Parathyroid adenoma (tissue), 2 donors: ENCODE results near the gene ZCWPW2.

Source experiments
- H2AFZ ChIP-seq: fragments of 300-600 bp; sonication (generic); one replicate; pipeline ENCODE4 v1.7.0; 2017; ENCODE audit warnings: antibody characterized with exemption, mild to moderate bottlenecking
- H3K27ac ChIP-seq: fragments of 300-600 bp; sonication (generic); one replicate; pipeline ENCODE4 v1.7.0; 2017
- H3K27me3 ChIP-seq: fragments of 300-600 bp; sonication (generic); one replicate; pipeline ENCODE4 v1.7.0; 2017; ENCODE audit warnings: low read length; ENCODE audit not compliant: control insufficient read depth, insufficient read depth
- H3K36me3 ChIP-seq: fragments of 300-600 bp; sonication (generic); one replicate; pipeline ENCODE4 v1.7.0; 2017; ENCODE audit warnings: low read length; ENCODE audit not compliant: control insufficient read depth, insufficient read depth
- H3K4me1 ChIP-seq: fragments of 300-600 bp; sonication (generic); one replicate; pipeline ENCODE4 v1.7.0; 2017; ENCODE audit warnings: control low read depth
- H3K4me2 ChIP-seq: fragments of 300-600 bp; sonication (generic); one replicate; pipeline ENCODE4 v1.7.0; 2017; ENCODE audit warnings: low read length
- H3K4me3 ChIP-seq: fragments of 300-600 bp; sonication (generic); one replicate; pipeline ENCODE4 v1.7.0; 2017; ENCODE audit warnings: low read depth, low read length
- H3K79me2 ChIP-seq: fragments of 300-600 bp; sonication (generic); one replicate; pipeline ENCODE4 v1.7.0; 2017; ENCODE audit warnings: control low read depth
- H3K9ac ChIP-seq: fragments of 300-600 bp; sonication (generic); one replicate; pipeline ENCODE4 v1.7.0; 2017; ENCODE audit warnings: mild to moderate bottlenecking
- H3K9me3 ChIP-seq: fragments of 300-600 bp; sonication (generic); one replicate; pipeline ENCODE4 v1.7.0; 2017; ENCODE audit warnings: low read length; ENCODE audit not compliant: control insufficient read depth
- CTCF ChIP-seq: fragments of 300-600 bp; sonication (generic); IDR thresholded peaks from one replicate; pipeline ENCODE4 v1.7.0; 2017; ENCODE audit warnings: antibody characterized with exemption, mild to moderate bottlenecking
- donor health status: primary hyperparathyroidism.

Gene ZCWPW2

GRCh38 chr3:28308196-28308595 lies 40.3 kb upstream of the ZCWPW2 start:
- no peaks in the 10 kb centered on the region for H3K9me3 ChIP-seq
- TF ChIP-seq CTCF, result no peak
- H3K27me3 ChIP-seq, result no peaks in the 10 kb centered on the region
- no peak overlapping the region for H3K4me3 ChIP-seq
- no peak overlapping the region for H3K27ac ChIP-seq
- no peak overlapping the region for H3K9ac ChIP-seq
- H3K4me2 ChIP-seq, result no peak overlapping the region
- H3K79me2 ChIP-seq, result no peaks in the 10 kb centered on the region
- no peaks in the 10 kb centered on the region for H3K4me1 ChIP-seq
- no peaks in the 10 kb centered on the region for H3K36me3 ChIP-seq
- H2AFZ ChIP-seq, result no peak overlapping the region

- no peak overlapping the region for H2AFZ ChIP-seq
- TF ChIP-seq CTCF, result no peak
- H3K36me3 ChIP-seq, result no peaks in the 10 kb centered on the region
- no peaks in the 10 kb centered on the region for H3K4me1 ChIP-seq
- no peaks in the 10 kb centered on the region for H3K27me3 ChIP-seq
- no peaks in the 10 kb centered on the region for H3K9me3 ChIP-seq
- no peak overlapping the region for H3K4me3 ChIP-seq
- no peak overlapping the region for H3K9ac ChIP-seq
- H3K4me2 ChIP-seq, result no peak overlapping the region
- H3K27ac ChIP-seq, result no peak overlapping the region
- H3K79me2 ChIP-seq, result no peaks in the 10 kb centered on the region
Observed at GRCh38 chr3:28315711-28316110, 32.8 kb upstream of the ZCWPW2 start.

- no peak for TF ChIP-seq CTCF
- no peak overlapping the region for H3K27ac ChIP-seq
- no peak overlapping the region for H3K9ac ChIP-seq
- no peaks in the 10 kb centered on the region for H3K4me1 ChIP-seq
- no peaks in the 10 kb centered on the region for H3K27me3 ChIP-seq
- no peaks in the 10 kb centered on the region for H3K9me3 ChIP-seq
- no peaks in the 10 kb centered on the region for H3K36me3 ChIP-seq
- no peak overlapping the region for H3K4me3 ChIP-seq
- no peaks in the 10 kb centered on the region for H3K79me2 ChIP-seq
- no peak overlapping the region for H2AFZ ChIP-seq
- no peak overlapping the region for H3K4me2 ChIP-seq
Observed at GRCh38 chr3:28316226-28316625, 32.3 kb upstream of the ZCWPW2 start.

GRCh38 chr3:28317438-28318022 lies 31.0 kb upstream of the ZCWPW2 start:
- no peak overlapping the region for H3K27ac ChIP-seq
- H2AFZ ChIP-seq, result no peak overlapping the region
- H3K4me2 ChIP-seq, result no peak overlapping the region
- peak; percentile 53 for TF ChIP-seq CTCF
- no peaks in the 10 kb centered on the region for H3K9me3 ChIP-seq
- H3K27me3 ChIP-seq, result no peaks in the 10 kb centered on the region
- no peaks in the 10 kb centered on the region for H3K36me3 ChIP-seq
- no peaks in the 10 kb centered on the region for H3K79me2 ChIP-seq
- H3K4me1 ChIP-seq, result no peaks in the 10 kb centered on the region
- H3K9ac ChIP-seq, result no peak overlapping the region
- H3K4me3 ChIP-seq, result no peak overlapping the region

- Histone ChIP-seq H3K4me3 (no peak overlapping the region), H3K36me3 (no peaks in the 10 kb centered on the region), H3K9me3 (no peaks in the 10 kb centered on the region), H2AFZ (no peak overlapping the region), H3K27me3 (no peaks in the 10 kb centered on the region), H3K4me2 (no peak overlapping the region), H3K27ac (no peak overlapping the region), H3K79me2 (no peaks in the 10 kb centered on the region), H3K4me1 (no peaks in the 10 kb centered on the region), H3K9ac (no peak overlapping the region)
- TF ChIP-seq CTCF, result no peak
Observed at GRCh38 chr3:28320981-28321380, 27.5 kb upstream of the ZCWPW2 start.
